Aorta (tissue), 5 donors: ENCODE results near the gene CAPN5. TPM values are rescaled to one million over a fixed set of nuclear protein-coding genes. Genes with fewer than 3 reads are reported as not detected.
A peak's percentile ranks its signal among the peaks of the same experiment; 100 is the strongest.

Source experiments
- ATAC-seq: fragments of 200-7000 bp; cut with Tn5 transposase; one replicate; pipeline ENCODE4 v1.9.1; 2022; ENCODE audit warnings: moderate library complexity; ENCODE audit not compliant: low FRiP score
- DNase-seq, 2 donors: peaks; one replicate each; pipeline ENCODE4 v3.0.0-alpha.2; 2020
- H3K27ac ChIP-seq, 2 donors: one replicate each; pipeline ENCODE4 v1.5.1; 2013; ENCODE audit warnings: low read length in 2 of 2, mild to moderate bottlenecking in 2 of 2, moderate library complexity in 2 of 2, control low read depth in 1 of 2, inconsistent platforms in 1 of 2, low read depth in 1 of 2
- H3K27me3 ChIP-seq, 2 donors: one replicate each; pipeline ENCODE4 v1.6.1; 2013; ENCODE audit warnings: control low read depth in 1 of 2, low read length in 1 of 2, mild to moderate bottlenecking in 1 of 2, moderate library complexity in 1 of 2; ENCODE audit not compliant: insufficient read depth in 2 of 2, control insufficient read depth in 1 of 2
- H3K36me3 ChIP-seq, 2 donors: one replicate each; pipeline ENCODE4 v1.6.1; 2013; ENCODE audit warnings: control low read depth in 1 of 2, low read length in 1 of 2, mild to moderate bottlenecking in 1 of 2; ENCODE audit not compliant: insufficient read depth in 2 of 2, control insufficient read depth in 1 of 2
- H3K4me1 ChIP-seq, 2 donors: one replicate each; pipeline ENCODE4 v1.6.1; 2013; ENCODE audit warnings: low read length in 2 of 2, control low read depth in 1 of 2, mild to moderate bottlenecking in 1 of 2, moderate library complexity in 1 of 2; ENCODE audit not compliant: insufficient read depth in 2 of 2, control insufficient read depth in 1 of 2
- H3K4me3 ChIP-seq, 2 donors: one replicate each; pipeline ENCODE4 v1.5.1; 2013; ENCODE audit warnings: low read length in 2 of 2, control low read depth in 1 of 2, mild to moderate bottlenecking in 1 of 2
- H3K9me3 ChIP-seq: one replicate; pipeline ENCODE4 v1.6.1; 2013; ENCODE audit warnings: mild to moderate bottlenecking, low read length; ENCODE audit not compliant: control insufficient read depth
- WGBS, 2 donors: extraction: QIAGEN DNeasy Blood & Tissue Kit; methylation state at CpG; one replicate each; pipeline ENCODE4 v1.1.7; 2013; 5-methylcytosine and 5-hydroxymethylcytosine counted together
- intact Hi-C, 2 donors: fragments of 100-400 bp; cut with DNase I; formaldehyde crosslinking; loops; one replicate each; pipeline versions ENCODE4 v1.14.2 to v1.15.0; 2022
- polyA plus RNA-seq, 2 donors: library from polyadenylated mRNA; stranded (reverse); fragments of 200-250 nt; gene quantifications; one replicate each; pipeline ENCODE4 v1.2.3, GENCODE V29; 2013
- total RNA-seq, 2 donors: library from RNA; stranded (reverse); fragmentation: NEBNext Ultra II Directional; extraction: Animal tissue kit (Norgen Biotek cat#: 25700); gene quantifications; one replicate each; pipeline ENCODE4 v1.2.1, GENCODE V29; 2021
- donor health status: healthy with polysubstance abuse.
- donor health status: Bipolar disorder and iron deficiency.
- donor health status: DM: no; HTN: no; CAD: no.
- donor health status: DM: no; HTN: no; CAD: no.
- donor health status: DM: yes; HTN: yes; CAD: no.

The CAPN5 gene
- total and polyA plus RNA-seq, 4 donors: 6.9 to 22.4 (median 10.8) TPM

GRCh38 chr11:77110836-77111235 is 44.1 kb downstream of the CAPN5 start:
- DNase-seq: no peak
- no peaks in the 10 kb centered on the region for H3K27me3 ChIP-seq
- 85 to 86% methylated on average over 6 of the region's 6 CpGs for WGBS, 2 donors
- no peak for ATAC-seq
- no peaks in the 10 kb centered on the region for H3K36me3 ChIP-seq
- H3K9me3 ChIP-seq: no peaks in the 10 kb centered on the region
- H3K4me1 ChIP-seq: no peaks in the 10 kb centered on the region
- intact Hi-C loops: no loop called here
- no peak overlapping the region for H3K4me3 ChIP-seq
- no peak overlapping the region for H3K27ac ChIP-seq

DNA sequence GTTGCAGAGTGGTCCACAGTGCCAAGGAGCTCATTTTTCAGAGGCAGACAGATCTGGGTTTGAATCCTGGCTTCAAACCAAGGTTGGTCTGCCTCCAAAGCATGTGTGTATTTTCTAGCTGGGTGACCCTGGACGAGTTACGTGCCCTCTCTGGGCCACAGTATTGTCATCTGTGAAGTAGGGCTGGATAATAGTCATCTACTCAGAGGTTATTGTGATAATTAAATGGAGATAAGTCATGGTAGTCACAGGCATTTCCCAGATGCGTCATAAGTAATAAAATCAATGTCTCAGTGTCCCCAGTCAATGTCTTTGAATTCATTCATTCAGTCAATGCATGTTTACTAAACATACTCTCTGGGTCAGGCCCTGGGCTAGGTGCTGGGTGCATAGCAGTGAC is 44.5 kb downstream of the CAPN5 start:
- H3K9me3 ChIP-seq: no peaks in the 10 kb centered on the region
- ATAC-seq (no peak), DNase-seq (no peak)
- H3K27ac ChIP-seq: no peak overlapping the region
- H3K4me3 ChIP-seq: no peak overlapping the region
- intact Hi-C loops: no loop called here
- no peaks in the 10 kb centered on the region for H3K4me1 ChIP-seq
- no peaks in the 10 kb centered on the region for H3K27me3 ChIP-seq
- no peaks in the 10 kb centered on the region for H3K36me3 ChIP-seq
- 75 to 78% methylated on average over 3 of the region's 3 CpGs for WGBS, 2 donors

GRCh38 chr11:77111946-77112345 is 45.2 kb downstream of the CAPN5 start:
- intact Hi-C loops: no loop called here
- Histone ChIP-seq H3K27ac (no peak overlapping the region), H3K9me3 (no peaks in the 10 kb centered on the region), H3K36me3 (no peaks in the 10 kb centered on the region), H3K27me3 (no peaks in the 10 kb centered on the region), H3K4me1 (no peaks in the 10 kb centered on the region), H3K4me3 (no peak overlapping the region)
- DNase-seq: no peak
- WGBS, 2 donors: 98 to 100% methylated on average over 6 of the region's 6 CpGs
- ATAC-seq: no peak

GRCh38 chr11:77112641-77113381 is 46.0 kb downstream of the CAPN5 start:
- DNase-seq (no peak), ATAC-seq (no peak)
- Histone ChIP-seq H3K4me1 (no peaks in the 10 kb centered on the region), H3K4me3 (no peak overlapping the region), H3K9me3 (no peaks in the 10 kb centered on the region), H3K27me3 (no peaks in the 10 kb centered on the region), H3K36me3 (no peaks in the 10 kb centered on the region), H3K27ac (no peak overlapping the region)
- 95 to 96% methylated on average over 20 of the region's 20 CpGs for WGBS, 2 donors
- intact Hi-C loops: no loop called here

- H3K9me3 ChIP-seq: no peaks in the 10 kb centered on the region
- intact Hi-C loops: no loop called here
- H3K27ac ChIP-seq: no peak overlapping the region
- no peaks in the 10 kb centered on the region for H3K27me3 ChIP-seq
- no peaks in the 10 kb centered on the region for H3K4me1 ChIP-seq
- no peak overlapping the region for H3K4me3 ChIP-seq
- H3K36me3 ChIP-seq: no peaks in the 10 kb centered on the region
- 71 to 75% methylated on average over 8 of the region's 8 CpGs for WGBS, 2 donors
- no peak for DNase-seq
- no peak for ATAC-seq
These were observed 46.8 kb downstream of the CAPN5 start for GRCh38 chr11:77113382-77114088.

GRCh38 chr11:77114089-77114463 is 47.3 kb downstream of the CAPN5 start:
- H3K4me1 ChIP-seq: no peaks in the 10 kb centered on the region
- no peaks in the 10 kb centered on the region for H3K27me3 ChIP-seq
- peak in 1 of 2 donors; percentile 23 for DNase-seq
- 95 to 96% methylated on average over 13 of the region's 13 CpGs for WGBS, 2 donors
- H3K27ac ChIP-seq: no peak overlapping the region
- intact Hi-C loops: no loop called here
- no peak for ATAC-seq
- no peaks in the 10 kb centered on the region for H3K36me3 ChIP-seq
- no peak overlapping the region for H3K4me3 ChIP-seq
- no peaks in the 10 kb centered on the region for H3K9me3 ChIP-seq

DNA sequence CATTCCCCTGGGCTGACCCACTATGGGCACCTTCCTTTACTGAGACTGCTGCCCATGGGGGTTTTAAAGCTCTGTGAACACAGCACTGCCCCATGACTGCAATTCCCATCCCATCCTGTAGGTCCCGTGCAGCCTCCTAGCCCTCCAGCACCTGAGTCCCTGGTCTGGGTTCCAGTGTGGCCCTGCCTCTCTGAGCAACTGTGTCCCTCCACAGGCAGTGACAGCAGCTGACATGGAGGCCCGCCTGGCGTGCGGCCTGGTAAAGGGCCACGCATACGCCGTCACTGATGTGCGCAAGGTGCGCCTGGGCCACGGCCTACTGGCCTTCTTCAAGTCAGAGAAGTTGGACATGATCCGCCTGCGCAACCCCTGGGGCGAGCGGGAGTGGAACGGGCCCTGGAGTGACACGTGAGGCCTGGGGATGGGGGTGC is 48.4 kb downstream of the CAPN5 start:
- intact Hi-C loops: no loop called here
- Histone ChIP-seq H3K9me3 (no peaks in the 10 kb centered on the region), H3K27me3 (no peaks in the 10 kb centered on the region), H3K36me3 (peaks cover 0 to 3% of the 10 kb centered on the region in 2 donors), H3K27ac (no peak overlapping the region), H3K4me3 (no peak overlapping the region), H3K4me1 (no peaks in the 10 kb centered on the region)
- no peak for ATAC-seq
- peak in 1 of 2 donors; percentile 40 for DNase-seq
- 97 to 98% methylated on average over 16 of the region's 16 CpGs for WGBS, 2 donors

GRCh38 chr11:77115956-77116355 is 49.2 kb downstream of the CAPN5 start:
- no peak overlapping the region for H3K27ac ChIP-seq
- DNase-seq (peak in 1 of 2 donors; percentile 40), ATAC-seq (no peak)
- no peaks in the 10 kb centered on the region for H3K27me3 ChIP-seq
- H3K4me3 ChIP-seq: no peak overlapping the region
- intact Hi-C loops: no loop called here
- H3K4me1 ChIP-seq: no peaks in the 10 kb centered on the region
- H3K36me3 ChIP-seq: peaks cover 0 to 3% of the 10 kb centered on the region in 2 donors
- H3K9me3 ChIP-seq: no peaks in the 10 kb centered on the region
- 93 to 94% methylated on average over 13 to 15 of the region's 15 CpGs for WGBS, 2 donors

- Histone ChIP-seq H3K36me3 (peaks cover 0 to 3% of the 10 kb centered on the region in 2 donors), H3K4me1 (no peaks in the 10 kb centered on the region), H3K4me3 (no peak overlapping the region), H3K27me3 (no peaks in the 10 kb centered on the region), H3K9me3 (no peaks in the 10 kb centered on the region), H3K27ac (no peak overlapping the region)
- ATAC-seq (no peak), DNase-seq (no peak)
- intact Hi-C loops: no loop called here
- 69 to 73% methylated on average over 7 of the region's 7 CpGs for WGBS, 2 donors
These were observed 50.7 kb downstream of the CAPN5 start for GRCh38 chr11:77117492-77117891.
